Aorta (tissue), 5 donors: ENCODE data around the gene TTC5. TPM values are rescaled to one million over a fixed set of nuclear protein-coding genes. Genes with fewer than 3 reads are reported as not detected.
"Not testable (repeated sequence)": the region's sequence is repeated elsewhere in the genome, so short reads cannot be mapped to it uniquely, and the experiment has no call there.

Experiments used
- ATAC-seq: fragments of 200-7000 bp; cut with Tn5 transposase; one replicate; pipeline ENCODE4 v1.9.1; 2022; ENCODE audit warnings: moderate library complexity; ENCODE audit not compliant: low FRiP score
- DNase-seq, 2 donors: peaks; one replicate each; pipeline ENCODE4 v3.0.0-alpha.2; 2020
- H3K27ac ChIP-seq, 2 donors: one replicate each; pipeline ENCODE4 v1.5.1; 2013; ENCODE audit warnings: low read length in 2 of 2, mild to moderate bottlenecking in 2 of 2, moderate library complexity in 2 of 2, control low read depth in 1 of 2, inconsistent platforms in 1 of 2, low read depth in 1 of 2
- H3K27me3 ChIP-seq, 2 donors: one replicate each; pipeline ENCODE4 v1.6.1; 2013; ENCODE audit warnings: control low read depth in 1 of 2, low read length in 1 of 2, mild to moderate bottlenecking in 1 of 2, moderate library complexity in 1 of 2; ENCODE audit not compliant: insufficient read depth in 2 of 2, control insufficient read depth in 1 of 2
- H3K36me3 ChIP-seq, 2 donors: one replicate each; pipeline ENCODE4 v1.6.1; 2013; ENCODE audit warnings: control low read depth in 1 of 2, low read length in 1 of 2, mild to moderate bottlenecking in 1 of 2; ENCODE audit not compliant: insufficient read depth in 2 of 2, control insufficient read depth in 1 of 2
- H3K4me1 ChIP-seq, 2 donors: one replicate each; pipeline ENCODE4 v1.6.1; 2013; ENCODE audit warnings: low read length in 2 of 2, control low read depth in 1 of 2, mild to moderate bottlenecking in 1 of 2, moderate library complexity in 1 of 2; ENCODE audit not compliant: insufficient read depth in 2 of 2, control insufficient read depth in 1 of 2
- H3K4me3 ChIP-seq, 2 donors: one replicate each; pipeline ENCODE4 v1.5.1; 2013; ENCODE audit warnings: low read length in 2 of 2, control low read depth in 1 of 2, mild to moderate bottlenecking in 1 of 2
- H3K9me3 ChIP-seq: one replicate; pipeline ENCODE4 v1.6.1; 2013; ENCODE audit warnings: mild to moderate bottlenecking, low read length; ENCODE audit not compliant: control insufficient read depth
- WGBS, 2 donors: extraction: QIAGEN DNeasy Blood & Tissue Kit; methylation state at CpG; one replicate each; pipeline ENCODE4 v1.1.7; 2013; 5-methylcytosine and 5-hydroxymethylcytosine counted together
- intact Hi-C, 2 donors: fragments of 100-400 bp; cut with DNase I; formaldehyde crosslinking; loops; one replicate each; pipeline versions ENCODE4 v1.14.2 to v1.15.0; 2022
- polyA plus RNA-seq, 2 donors: library from polyadenylated mRNA; stranded (reverse); fragments of 200-250 nt; gene quantifications; one replicate each; pipeline ENCODE4 v1.2.3, GENCODE V29; 2013
- total RNA-seq, 2 donors: library from RNA; stranded (reverse); fragmentation: NEBNext Ultra II Directional; extraction: Animal tissue kit (Norgen Biotek cat#: 25700); gene quantifications; one replicate each; pipeline ENCODE4 v1.2.1, GENCODE V29; 2021
- donor health status: healthy with polysubstance abuse.
- donor health status: Bipolar disorder and iron deficiency.
- donor health status: DM: no; HTN: no; CAD: no.
- donor health status: DM: no; HTN: no; CAD: no.
- donor health status: DM: yes; HTN: yes; CAD: no.

The TTC5 gene
- total and polyA plus RNA-seq, 4 donors, result 3.0 to 15.4 (median 8.1) TPM

DNA sequence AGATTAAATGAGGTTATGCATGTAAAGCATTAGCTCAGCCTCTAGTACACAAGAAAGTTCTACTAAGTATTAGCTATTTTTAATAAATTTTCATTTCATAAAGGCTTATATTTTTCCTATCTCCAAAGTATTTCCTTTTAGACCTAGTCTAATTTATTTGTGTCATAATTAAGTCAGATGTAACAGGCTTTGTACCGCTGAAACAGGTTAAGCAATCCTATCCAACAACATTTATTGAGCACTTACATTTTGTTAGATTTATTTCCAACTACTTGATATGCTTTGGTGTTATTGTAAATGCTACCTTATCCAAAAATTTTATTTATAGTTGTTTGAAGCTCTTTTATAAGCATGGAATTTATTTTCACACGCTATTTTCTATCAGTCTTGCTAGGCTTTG lies 35.9 kb upstream of the TTC5 start:
- WGBS, 2 donors, result 58 to 64% methylated on average over 2 of the region's 2 CpGs
- Histone ChIP-seq H3K27ac (no peak overlapping the region), H3K27me3 (no peaks in the 10 kb centered on the region), H3K9me3 (no peaks in the 10 kb centered on the region), H3K4me1 (no peaks in the 10 kb centered on the region), H3K4me3 (no peak overlapping the region), H3K36me3 (peaks cover 0 to 2% of the 10 kb centered on the region in 2 donors)
- DNase-seq, result no peak
- no peak for ATAC-seq
- intact Hi-C loops, result loop anchor here (2.0 to 10.0 kb wide), 5 partner anchors 71 to 341 kb away; partner anchors contain the start of genes APEX1 (in 1 of the 2), OSGEP (in 1 of the 2), PIP4P1 (in 1 of the 2) and PNP (in 1 of the 2)

DNA sequence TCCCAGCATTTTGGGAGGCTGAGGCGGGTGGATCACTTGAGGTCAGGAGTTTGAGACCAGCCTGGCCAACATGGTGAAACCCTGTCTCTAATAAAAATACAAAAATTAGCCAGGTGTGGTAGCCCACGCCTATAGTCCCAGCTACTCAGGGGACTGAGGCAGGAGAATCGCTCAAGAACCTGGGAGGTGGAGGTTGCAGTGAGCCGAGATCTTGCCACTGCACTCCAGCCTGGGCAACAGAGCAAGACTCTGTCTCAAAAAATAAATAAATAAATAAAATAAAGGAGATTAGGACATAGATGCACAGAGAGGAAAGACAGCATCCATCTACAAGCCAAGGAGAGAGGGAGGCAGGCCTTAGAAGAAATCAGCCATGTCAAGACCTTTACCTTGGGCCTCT lies 35.3 kb upstream of the TTC5 start:
- not testable (repeated sequence) for ATAC-seq, H3K9me3 ChIP-seq, DNase-seq, H3K36me3 ChIP-seq, H3K27ac ChIP-seq, H3K27me3 ChIP-seq, H3K4me3 ChIP-seq, H3K4me1 ChIP-seq
- 92 to 100% methylated on average over 4 of the region's 4 CpGs for WGBS, 2 donors
- intact Hi-C loops, result loop anchor here (5.0 to 10.0 kb wide), 4 partner anchors 71 to 341 kb away; partner anchors contain the start of genes PIP4P1 (in 1 of the 2), PNP (in 1 of the 2), RNASE4 (in 1 of the 2) and TEP1 (in 1 of the 2)

DNA sequence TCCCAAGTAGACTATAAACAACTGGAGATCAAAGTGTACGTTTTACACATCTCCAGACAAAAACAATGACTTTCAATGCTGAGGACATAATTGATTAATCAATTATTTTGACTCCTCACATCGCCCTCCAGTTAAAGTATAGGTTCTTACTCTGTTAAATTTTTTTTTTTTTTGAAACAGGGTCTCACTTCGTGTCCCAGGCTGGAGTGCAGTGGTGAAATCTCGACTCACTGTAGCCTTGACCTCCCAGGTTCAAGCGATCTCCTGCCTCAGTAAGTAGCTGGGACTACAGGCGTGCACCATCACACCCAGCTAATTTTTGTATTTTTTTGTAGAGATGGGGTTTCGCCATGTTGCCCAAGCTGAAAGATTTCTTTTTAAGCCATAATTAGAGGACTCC lies 28.3 kb upstream of the TTC5 start:
- DNase-seq, result no peak

DNA sequence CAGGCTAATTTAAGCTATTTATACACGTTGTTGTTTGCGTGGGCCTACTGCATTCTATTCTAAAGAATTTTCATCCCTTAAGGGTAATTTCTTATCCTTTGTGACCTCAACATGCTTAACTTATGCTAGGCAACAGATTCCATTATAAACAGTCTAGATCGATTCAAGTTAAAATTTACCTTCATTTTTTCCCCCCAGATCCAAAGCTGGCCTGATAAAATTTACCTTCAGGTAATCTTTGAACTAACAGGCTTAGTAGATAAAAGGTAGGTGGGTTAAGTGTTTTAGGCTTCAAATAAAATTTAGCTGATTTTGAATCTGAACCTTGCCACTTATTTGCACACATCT lies 27.7 kb upstream of the TTC5 start:
- Histone ChIP-seq H3K9me3 (no peaks in the 10 kb centered on the region), H3K4me3 (no peak overlapping the region), H3K4me1 (no peaks in the 10 kb centered on the region), H3K36me3 (no peaks in the 10 kb centered on the region), H3K27me3 (no peaks in the 10 kb centered on the region), H3K27ac (peak overlapping the region in 1 of 2 donors; percentile 93)
- ATAC-seq (peak; percentile 4), DNase-seq (no peak)
- WGBS, 2 donors, result 1% methylated on average over 3 of the region's 3 CpGs
- intact Hi-C loops, result loop anchor here in 1 of 2 donors (5.0 to 10.0 kb wide), 2 partner anchors 279 to 651 kb away; partner anchors contain the start of gene METTL17

More for the DNA sequence above, 28.3 kb upstream of the TTC5 start:
- Histone ChIP-seq H3K4me3 (no peak overlapping the region), H3K36me3 (no peaks in the 10 kb centered on the region), H3K9me3 (no peaks in the 10 kb centered on the region), H3K27ac (peak overlapping the region in 1 of 2 donors; percentile 93), H3K27me3 (no peaks in the 10 kb centered on the region), H3K4me1 (no peaks in the 10 kb centered on the region)
- no peak for ATAC-seq
- intact Hi-C loops, result loop anchor here in 1 of 2 donors (5.0 to 10.0 kb wide), 2 partner anchors 278 to 651 kb away; partner anchors contain the start of gene METTL17
- 73 to 74% methylated on average over 7 of the region's 7 CpGs for WGBS, 2 donors

DNA sequence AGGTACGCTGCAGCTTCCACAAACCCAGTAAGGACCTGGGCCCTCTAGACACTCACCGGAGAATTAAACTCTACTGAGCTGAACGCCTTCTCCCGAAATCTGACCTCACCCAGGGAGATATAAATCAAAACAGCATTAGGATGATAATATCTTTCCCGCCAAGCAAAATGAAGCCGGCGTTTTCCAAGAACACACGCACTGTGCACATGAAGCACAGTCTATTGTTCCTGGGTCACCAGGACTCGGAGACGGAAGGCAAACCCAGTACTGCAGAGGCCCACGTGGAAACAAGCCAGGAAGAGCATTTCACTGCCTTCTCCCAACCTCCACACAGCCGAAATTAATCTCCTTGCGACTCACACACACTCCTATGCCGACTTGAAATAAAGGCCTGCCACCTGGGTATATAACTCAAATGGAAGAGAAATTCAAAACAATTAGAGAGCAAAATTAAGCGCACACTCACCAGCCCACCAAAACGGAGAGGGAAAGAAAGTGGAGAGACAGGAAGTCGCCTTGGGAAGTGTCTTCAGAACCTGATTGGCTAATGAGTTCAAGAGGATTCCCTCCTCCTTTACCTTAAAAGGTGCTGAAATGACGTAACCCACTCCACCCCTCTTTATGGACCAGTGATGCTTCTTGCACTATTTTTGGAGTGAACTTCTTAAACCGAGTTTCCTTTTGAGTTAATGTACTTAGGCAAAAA lies 27.2 kb upstream of the TTC5 start, which contains the start of gene CCNB1IP1:
Gene CCNB1IP1, minus strand, starts transcription at position 492 of the 706 bp plus-strand sequence. CDS start 16,756 bp downstream, outside the sequence.
- H3K4me1 ChIP-seq, result no peaks in the 10 kb centered on the region
- peak within 1 kb of the TSS; percentile 93 to 97 for H3K27ac ChIP-seq
- 0% methylated on average over 19 of the region's 19 CpGs for WGBS, 2 donors
- ATAC-seq (peak; percentile 96), DNase-seq (peak; percentile 56 to 79)
- intact Hi-C loops, result loop anchor here in 1 of 2 donors (5.0 to 10.0 kb wide), 2 partner anchors 279 to 652 kb away; partner anchors contain the start of gene METTL17
- H3K36me3 ChIP-seq, result no peaks in the 10 kb centered on the region
- H3K4me3 ChIP-seq, result peak within 1 kb of the TSS; percentile 98
- no peaks in the 10 kb centered on the region for H3K9me3 ChIP-seq
- no peaks in the 10 kb centered on the region for H3K27me3 ChIP-seq

DNA sequence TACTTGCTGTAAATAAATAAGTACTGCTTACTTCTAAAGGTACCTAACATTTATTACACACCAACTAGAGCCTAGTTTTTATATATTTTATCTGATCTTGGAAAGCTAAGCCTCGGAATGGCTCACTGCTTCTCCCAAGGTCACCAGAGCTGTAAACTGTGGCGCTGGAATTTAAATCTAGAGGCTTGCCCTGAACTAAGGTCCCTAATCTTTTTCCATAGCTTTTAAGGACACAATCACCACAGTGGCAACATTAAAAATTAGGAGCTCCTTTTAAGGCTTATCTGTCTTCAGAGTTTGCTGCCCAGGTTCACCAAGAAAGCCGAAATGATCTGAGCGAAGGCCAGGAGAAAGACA lies 26.7 kb upstream of the TTC5 start:
- no peaks in the 10 kb centered on the region for H3K27me3 ChIP-seq
- H3K4me3 ChIP-seq, result peak overlapping the region; percentile 98
- no peak for DNase-seq
- peak overlapping the region; percentile 73 to 97 for H3K27ac ChIP-seq
- intact Hi-C loops, result loop anchor here in 1 of 2 donors (5.0 to 10.0 kb wide), 2 partner anchors 280 to 652 kb away; partner anchors contain the start of gene METTL17
- 0 to 2% methylated on average over 4 of the region's 4 CpGs for WGBS, 2 donors
- H3K9me3 ChIP-seq, result no peaks in the 10 kb centered on the region
- no peaks in the 10 kb centered on the region for H3K4me1 ChIP-seq
- H3K36me3 ChIP-seq, result no peaks in the 10 kb centered on the region
- no peak for ATAC-seq

DNA sequence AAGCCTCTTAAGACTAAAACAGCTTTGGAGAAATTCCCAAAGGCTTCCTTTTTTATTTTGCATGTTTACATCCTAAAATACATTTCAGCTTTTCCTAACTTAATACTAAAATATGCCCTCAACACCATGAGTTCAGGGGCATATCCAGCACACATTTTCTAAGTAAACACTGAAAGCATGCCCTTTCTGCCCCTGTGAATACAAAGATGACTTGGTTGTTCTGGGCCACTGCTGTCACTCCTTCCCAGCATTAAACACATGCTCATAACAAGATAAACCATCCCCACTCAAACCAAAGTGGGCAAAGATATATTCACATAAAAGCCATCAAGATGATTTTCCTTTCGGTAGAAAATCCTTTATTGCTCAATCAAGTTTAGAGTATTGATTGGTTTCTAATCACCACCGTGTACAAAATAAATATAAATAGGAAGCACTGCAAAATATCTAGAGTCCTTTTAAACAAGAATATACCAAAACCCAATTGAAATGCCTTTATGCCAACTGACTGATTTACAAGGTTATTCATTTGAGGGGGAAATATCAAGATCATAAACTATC lies 25.4 kb upstream of the TTC5 start:
- peak overlapping the region in 1 of 2 donors; percentile 26 for H3K4me3 ChIP-seq
- 65 to 70% methylated on average over 2 of the region's 2 CpGs for WGBS, 2 donors
- no peaks in the 10 kb centered on the region for H3K4me1 ChIP-seq
- no peaks in the 10 kb centered on the region for H3K27me3 ChIP-seq
- DNase-seq (no peak), ATAC-seq (no peak)
- H3K27ac ChIP-seq, result no peak overlapping the region
- H3K36me3 ChIP-seq, result no peaks in the 10 kb centered on the region
- intact Hi-C loops, result loop anchor here in 1 of 2 donors (5.0 to 10.0 kb wide), 2 partner anchors 281 to 654 kb away; partner anchors contain the start of gene METTL17
- H3K9me3 ChIP-seq, result no peaks in the 10 kb centered on the region

DNA sequence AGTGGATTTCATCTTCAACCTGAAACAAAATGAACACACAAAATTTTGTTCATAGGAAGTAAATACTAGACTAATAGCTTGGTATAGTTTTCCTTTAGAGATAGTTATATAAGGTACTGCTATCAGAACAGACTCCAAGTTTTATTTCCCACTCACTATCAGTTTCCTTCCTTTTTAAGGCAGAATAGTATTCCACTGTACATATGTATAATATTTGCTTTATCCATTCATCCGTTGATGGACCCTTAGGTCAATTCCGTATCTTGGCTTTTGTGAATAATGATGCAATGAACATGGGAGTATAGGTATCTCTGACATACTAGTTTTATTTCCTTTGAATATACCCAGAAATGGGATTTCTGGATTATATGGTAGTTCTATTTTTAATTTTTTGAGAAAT lies 23.6 kb upstream of the TTC5 start:
- H3K27me3 ChIP-seq, result no peaks in the 10 kb centered on the region
- WGBS, 2 donors, result 38 to 56% methylated on average over 2 of the region's 2 CpGs
- no peaks in the 10 kb centered on the region for H3K4me1 ChIP-seq
- no peaks in the 10 kb centered on the region for H3K36me3 ChIP-seq
- intact Hi-C loops, result loop anchor here (5.0 kb wide), 2 partner anchors 283 to 358 kb away; partner anchors contain the start of gene ANG (in 1 of the 2)
- no peak overlapping the region for H3K27ac ChIP-seq
- H3K9me3 ChIP-seq, result no peaks in the 10 kb centered on the region
- H3K4me3 ChIP-seq, result no peak overlapping the region
- DNase-seq (no peak), ATAC-seq (no peak)
